NCI-H2196 (cell line): ENCODE measurements around the gene LSM7.

ENCODE experiments used
- DNase-seq: peaks from one replicate; lab custom pipeline; 2025; ENCODE audit not compliant: unreplicated experiment; lab: John Stamatoyannopoulos, UW

Gene LSM7

GRCh38 chr19:2338751-2339643, 10.6 kb upstream of the LSM7 start:
- DNase-seq: no peak

- DNase-seq: no peak
Observed at GRCh38 chr19:2338055-2338615, 9.7 kb upstream of the LSM7 start.

DNA sequence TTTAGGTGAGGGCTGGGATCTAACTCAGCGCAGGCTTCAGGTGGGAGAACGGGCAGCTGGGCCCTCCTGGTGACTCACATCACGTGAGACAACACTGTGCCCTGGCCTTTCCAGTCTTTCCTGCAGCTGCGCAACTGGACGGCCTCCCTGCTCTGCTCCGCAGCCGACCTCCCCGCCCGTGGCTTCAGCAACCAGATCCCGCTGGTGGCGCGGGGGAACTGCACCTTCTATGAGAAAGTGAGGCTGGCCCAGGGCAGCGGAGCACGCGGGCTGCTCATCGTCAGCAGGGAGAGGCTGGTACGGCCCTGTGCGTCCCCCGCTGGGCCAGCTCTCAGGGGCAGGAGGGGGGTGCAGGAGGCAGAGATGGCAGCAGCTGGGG, 8.9 kb upstream of the LSM7 start:
- peak; percentile 32 for DNase-seq

GRCh38 chr19:2336528-2337328, 8.3 kb upstream of the LSM7 start:
- DNase-seq: no peak

DNA sequence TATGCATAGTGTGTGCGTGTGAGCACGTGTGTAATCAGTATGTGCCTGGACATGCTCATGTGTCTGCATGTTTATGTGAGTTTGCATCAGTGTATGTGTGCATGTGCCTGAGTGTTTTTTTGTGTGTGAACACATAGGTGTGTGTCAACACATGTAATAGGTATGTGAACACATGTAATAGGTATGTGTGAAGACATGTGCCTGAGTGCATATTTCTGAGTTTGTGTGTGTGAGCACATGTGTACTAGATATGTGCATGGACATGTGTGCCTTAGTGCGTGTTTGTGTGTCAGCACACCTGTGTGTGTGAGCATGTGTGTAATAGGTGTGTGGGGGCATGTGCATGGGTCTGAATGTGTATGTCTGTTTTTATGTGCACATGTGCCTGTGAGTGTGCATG, 7.5 kb upstream of the LSM7 start:
- no peak for DNase-seq

GRCh38 chr19:2334986-2335846, 6.8 kb upstream of the LSM7 start:
- DNase-seq: no peak

GRCh38 chr19:2334426-2334825, 6.0 kb upstream of the LSM7 start:
- no peak for DNase-seq

GRCh38 chr19:2333807-2334211, 5.4 kb upstream of the LSM7 start:
- no peak for DNase-seq

DNA sequence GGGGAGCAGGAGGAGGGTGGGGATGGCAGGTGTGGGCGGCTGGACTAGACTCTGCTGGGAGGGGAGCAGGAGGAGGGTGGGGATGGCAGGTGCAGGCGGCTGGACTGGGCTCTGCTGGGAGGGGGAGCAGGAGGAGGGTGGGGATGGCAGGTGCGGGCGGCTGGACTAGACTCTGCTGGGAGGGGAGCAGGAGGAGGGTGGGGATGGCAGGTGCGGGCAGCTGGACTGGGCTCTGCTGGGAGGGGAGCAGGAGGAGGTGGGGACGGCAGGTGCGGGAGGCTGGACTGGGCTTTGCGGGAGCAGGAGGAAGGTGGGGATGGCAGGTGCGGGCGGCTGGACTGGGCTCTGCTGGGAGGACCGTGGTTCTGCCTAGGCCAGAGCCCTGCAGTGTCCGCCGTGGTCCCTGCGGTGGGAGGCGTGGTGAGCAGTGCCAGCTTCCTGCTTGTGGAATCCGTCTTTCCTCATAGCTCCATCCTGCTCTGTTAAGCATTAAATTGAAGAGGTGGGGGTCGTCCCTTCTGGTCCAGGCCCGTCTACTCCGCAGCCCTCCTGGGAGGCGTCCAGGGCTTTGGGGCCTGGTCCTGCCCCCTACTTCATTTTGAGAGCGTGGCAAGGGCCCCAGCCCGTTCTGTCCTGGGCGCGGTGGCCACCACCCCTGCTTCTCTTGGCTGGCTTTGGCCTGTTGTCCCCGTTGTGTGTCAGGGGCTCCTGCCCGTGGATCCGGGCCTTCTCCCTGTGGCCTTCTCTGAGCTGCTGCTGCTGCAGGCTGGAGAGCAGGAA, 4.8 kb upstream of the LSM7 start:
- DNase-seq: peak; percentile 88

DNA sequence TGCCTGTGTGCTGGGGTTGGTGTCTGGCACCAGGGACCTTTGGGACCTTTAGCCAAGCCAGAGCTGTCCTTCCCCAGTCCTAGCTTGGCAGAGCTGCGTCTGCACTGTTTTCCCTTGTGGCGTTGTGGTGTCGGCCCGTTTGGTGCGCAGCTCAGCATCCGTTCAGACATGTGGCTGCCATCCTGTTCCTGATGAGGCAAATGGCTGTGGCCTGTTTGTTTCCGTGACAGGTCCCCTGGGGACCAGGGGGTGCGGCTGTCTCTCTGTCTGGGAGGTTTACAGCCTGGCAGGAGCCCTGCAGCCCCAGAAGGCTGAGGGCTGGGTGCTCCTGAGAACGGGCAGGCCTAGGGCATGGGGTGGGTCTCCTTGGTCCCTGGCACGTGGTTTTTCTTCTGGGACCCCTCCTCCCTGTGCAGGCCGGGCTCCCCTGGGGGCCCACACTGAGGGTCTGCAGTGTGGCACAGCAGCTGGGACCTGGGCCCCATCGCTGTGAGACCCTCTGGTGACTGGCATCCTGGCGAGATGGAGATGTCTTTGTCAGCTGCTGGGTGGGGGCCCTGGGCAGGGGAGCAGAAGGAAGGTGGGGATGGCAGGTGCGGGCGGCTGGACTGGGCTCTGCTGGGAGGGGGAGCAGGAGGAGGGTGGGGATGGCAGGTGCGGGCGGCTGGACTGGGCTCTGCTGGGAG, 4.1 kb upstream of the LSM7 start:
- no peak for DNase-seq

GRCh38 chr19:2331601-2332246, 3.3 kb upstream of the LSM7 start:
- no peak for DNase-seq

DNA sequence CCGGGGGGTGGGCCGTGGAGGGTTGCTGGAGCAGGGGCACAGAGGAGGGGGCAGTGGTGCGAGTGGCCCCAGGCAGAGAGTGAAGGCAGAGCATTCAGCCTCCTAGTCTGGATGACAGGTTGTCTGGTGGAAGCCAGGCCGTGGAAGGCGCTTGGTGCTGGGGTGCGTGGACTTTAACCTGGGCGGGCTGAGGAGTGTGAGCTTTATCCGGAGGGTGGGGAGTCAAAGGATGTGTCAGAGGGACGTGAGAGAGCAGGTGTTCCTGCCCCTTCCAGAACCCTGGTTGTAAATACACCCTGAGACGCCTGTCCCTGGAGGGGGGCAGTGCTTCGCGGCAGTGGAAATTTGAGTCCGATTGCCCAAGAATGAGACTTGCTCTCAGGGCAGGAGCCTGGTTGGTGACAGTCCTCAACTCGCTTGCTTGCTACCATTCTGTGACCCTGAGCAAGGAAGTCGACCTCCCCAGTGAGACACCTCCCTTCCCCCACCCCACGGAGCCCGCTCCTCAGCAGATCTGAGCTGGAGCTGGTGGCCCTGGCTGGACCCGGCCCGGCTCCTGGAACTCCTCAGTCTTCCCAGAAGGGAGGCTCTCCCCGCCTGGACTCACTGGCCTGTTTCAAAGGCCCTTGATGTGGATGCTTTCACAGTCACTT, 2.4 kb upstream of the LSM7 start:
- DNase-seq: peak; percentile 42

DNA sequence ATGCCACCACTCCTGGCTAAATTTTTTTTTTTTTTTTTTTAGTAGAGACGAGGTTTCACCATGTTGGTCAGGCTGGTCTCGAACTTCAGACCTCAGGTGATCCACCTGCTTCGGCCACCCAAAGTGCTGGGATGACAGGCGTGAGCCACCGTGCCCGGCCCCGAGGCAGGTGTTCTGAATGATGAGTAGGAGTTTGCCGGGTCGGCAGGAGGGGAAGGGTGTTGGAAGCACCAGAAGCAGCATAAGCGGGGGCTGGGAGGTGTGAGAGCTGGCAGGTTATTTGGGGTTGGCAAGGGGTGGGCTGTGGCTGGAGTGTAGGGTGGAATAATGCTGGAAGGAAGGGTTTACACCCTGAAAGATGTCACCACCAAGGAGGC, 1.9 kb upstream of the LSM7 start:
- DNase-seq: no peak

- no peak for DNase-seq
Observed at GRCh38 chr19:2329501-2329916, 1.1 kb upstream of the LSM7 start.

DNA sequence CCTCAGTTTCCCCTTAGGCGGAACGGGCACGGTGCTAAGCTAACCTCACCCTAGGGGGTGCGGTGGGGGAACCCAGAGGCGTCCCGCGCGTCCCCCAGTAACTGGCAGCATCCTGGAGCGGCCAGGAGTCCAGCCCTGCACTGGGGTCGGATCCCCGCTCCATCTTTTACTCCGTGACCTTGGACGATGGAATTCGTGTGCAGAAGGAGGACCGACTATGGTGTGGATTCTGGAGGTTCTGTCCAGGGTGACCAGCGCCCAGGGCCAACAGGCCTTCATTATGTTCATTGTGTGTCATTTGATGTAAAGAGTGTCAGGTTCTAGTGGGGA, 728 bp upstream of the LSM7 start:
- no peak for DNase-seq

GRCh38 chr19:2327773-2328400, 499 bp downstream of the LSM7 start:
- DNase-seq: peak; percentile 59

DNA sequence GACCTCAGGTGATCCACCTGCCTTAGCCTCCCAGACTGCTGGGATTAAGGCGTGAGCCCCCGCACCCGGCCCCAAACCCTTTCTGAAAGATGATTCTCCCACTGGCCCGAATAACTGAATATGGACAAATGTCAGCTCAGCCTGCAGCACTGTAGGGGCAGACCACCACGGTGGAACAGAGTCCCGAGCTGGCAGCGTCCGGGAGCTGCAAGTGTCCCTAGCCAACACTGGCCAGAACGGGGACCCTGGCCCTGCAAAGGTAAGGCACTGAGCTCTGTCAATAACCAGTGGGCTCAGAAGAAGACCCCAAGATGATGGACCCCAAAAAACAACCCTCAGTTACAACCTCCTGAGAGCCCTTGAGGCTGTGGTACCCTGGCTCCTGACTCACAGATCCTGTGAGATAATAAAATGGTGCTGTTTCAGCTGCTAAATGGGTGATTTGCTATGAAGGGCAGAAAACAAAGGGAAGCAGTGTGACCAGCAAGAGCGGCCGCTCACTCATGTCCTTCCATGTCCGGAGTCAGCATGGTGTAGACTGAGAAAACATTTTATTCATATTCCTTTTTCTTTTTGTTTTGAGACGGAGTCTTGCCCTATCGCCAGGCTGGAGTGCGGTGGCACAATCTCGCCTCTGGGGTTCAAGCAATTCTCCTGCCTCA, 1.6 kb downstream of the LSM7 start:
- no peak for DNase-seq
